H1 (cell line): ENCODE data around the gene SCG5. TPM values are rescaled to one million over a fixed set of nuclear protein-coding genes. Genes with fewer than 3 reads are reported as not detected.

Experiments used
- CTCF ChIA-PET: fragments of 300-600 bp; sonication (Branson Sonifier 250); formaldehyde crosslinking; loops from one replicate; lab custom pipeline; 2021; ENCODE audit not compliant: partially characterized antibody; lab: Charles Lee
- POLR2A ChIA-PET: fragments of 300-600 bp; sonication (Branson Sonifier 250); formaldehyde crosslinking; loops from one replicate; lab custom pipeline; 2021; ENCODE audit warnings: inconsistent platforms; ENCODE audit not compliant: partially characterized antibody; lab: Charles Lee
- DNase-seq, 2 experiments: peaks; one replicate each; pipeline versions ENCODE4 v3.0.0 to v3.0.0-alpha.2; 2010 to 2022; ENCODE audit warnings: low spot score in 2 of 2, low read depth in 1 of 2, mixed read lengths in 1 of 2
- FAIRE-seq: peaks from 2 replicates; lab custom pipeline; 2011; peaks lifted over from hg19 to GRCh38; lab: Jason Lieb, UNC
- H2AFZ ChIP-seq: 2 replicates; pipeline ENCODE4 v1.8.1; 2012; ENCODE audit warnings: low read length, inconsistent platforms
- H2AK5ac ChIP-seq: 2 replicates; pipeline ENCODE4 v1.6.1; 2013; ENCODE audit warnings: low read depth, low read length
- H2BK120ac ChIP-seq: replicated peaks from 2 replicates; pipeline ENCODE3; 2013; ENCODE audit warnings: low read depth, low read length, inconsistent platforms
- H2BK12ac ChIP-seq: 2 replicates; pipeline ENCODE4 v1.6.1; 2013; ENCODE audit warnings: low read depth, low read length
- H2BK15ac ChIP-seq: 2 replicates; pipeline ENCODE4 v1.6.1; 2013; ENCODE audit warnings: low read length
- H2BK20ac ChIP-seq: 2 replicates; pipeline ENCODE4 v1.6.1; 2013; ENCODE audit warnings: low read length
- H2BK5ac ChIP-seq: 2 replicates; pipeline ENCODE4 v1.6.1; 2013; ENCODE audit warnings: low read depth, low read length
- H3K14ac ChIP-seq: 2 replicates; pipeline ENCODE4 v1.6.1; 2013; ENCODE audit warnings: inconsistent platforms; ENCODE audit not compliant: insufficient read length
- H3K18ac ChIP-seq: 2 replicates; pipeline ENCODE4 v1.6.1; 2013; ENCODE audit warnings: low read length; ENCODE audit errors: extremely low read depth
- H3K23ac ChIP-seq: 2 replicates; pipeline ENCODE4 v1.6.1; 2013; ENCODE audit warnings: inconsistent platforms; ENCODE audit not compliant: insufficient read length
- H3K23me2 ChIP-seq: 2 replicates; pipeline ENCODE4 v1.6.1; 2013; ENCODE audit warnings: low read depth, low read length
- H3K27ac ChIP-seq: 2 replicates; pipeline ENCODE4 v1.6.1; 2011; ENCODE audit warnings: low read depth, low read length, inconsistent platforms
- H3K27me3 ChIP-seq, 4 experiments: replicated peaks in 1 of 4; 1 replicate in 1 of 4; 2 replicates in 3 of 4; pipeline versions ENCODE4 v1.6.1 to v1.8.1; 2011 to 2013; ENCODE audit warnings: low read length in 3 of 4, mild to moderate bottlenecking in 3 of 4, inconsistent platforms in 2 of 4, mixed read lengths in 2 of 4, moderate library complexity in 1 of 4; ENCODE audit not compliant: control insufficient read depth in 3 of 4, insufficient read depth in 3 of 4; ENCODE audit errors: extremely low read depth in 1 of 4
- H3K36me3 ChIP-seq, 4 experiments: 2 replicates each; pipeline versions ENCODE4 v1.6.1 to v1.8.1; 2011 to 2013; ENCODE audit warnings: mild to moderate bottlenecking in 4 of 4, low read length in 3 of 4, moderate library complexity in 2 of 4, control low read depth in 1 of 4, inconsistent platforms in 1 of 4; ENCODE audit not compliant: insufficient read depth in 4 of 4, control insufficient read depth in 2 of 4
- H3K4ac ChIP-seq: replicated peaks from 2 replicates; pipeline ENCODE3; 2013; ENCODE audit warnings: low read length, low read depth, mixed read lengths, inconsistent platforms; ENCODE audit not compliant: insufficient read length
- H3K4me1 ChIP-seq, 4 experiments: replicated peaks in 1 of 4; 1 replicate in 1 of 4; 2 replicates in 3 of 4; pipeline versions ENCODE4 v1.6.1 to v1.8.1; 2011 to 2013; ENCODE audit warnings: low read length in 3 of 4, inconsistent platforms in 2 of 4, mixed read lengths in 1 of 4; ENCODE audit not compliant: insufficient read depth in 4 of 4, control insufficient read depth in 3 of 4
- H3K4me2 ChIP-seq, 2 experiments: 2 replicates each; pipeline versions ENCODE4 v1.6.1 to v1.8.1; 2011 to 2013; ENCODE audit warnings: low read depth in 2 of 2, low read length in 2 of 2, control low read depth in 1 of 2, inconsistent platforms in 1 of 2, mild to moderate bottlenecking in 1 of 2; ENCODE audit not compliant: insufficient read depth in 1 of 2
- H3K4me3 ChIP-seq, 4 experiments: fragments of 200-600, 300-600 bp in 1 of 4; sonication (generic), shearing (Covaris generic), sonication (Bioruptor Twin) in 1 of 4; 2 replicates each; pipeline versions ENCODE4 v1.5.1 to v1.8.1; 2011 to 2016; ENCODE audit warnings: low read length in 4 of 4, low read depth in 3 of 4, control low read depth in 2 of 4, inconsistent platforms in 2 of 4, mild to moderate bottlenecking in 2 of 4, mixed read lengths in 1 of 4, moderate library complexity in 1 of 4; ENCODE audit not compliant: insufficient read depth in 2 of 4; ENCODE audit errors: extremely low read depth in 1 of 4
- H3K56ac ChIP-seq: replicated peaks from 2 replicates; pipeline ENCODE3; 2013; ENCODE audit warnings: low read depth, mild to moderate bottlenecking, mixed read lengths, low read length, inconsistent platforms; ENCODE audit not compliant: insufficient read length
- H3K79me1 ChIP-seq: 2 replicates; pipeline ENCODE4 v1.6.1; 2013; ENCODE audit warnings: low read depth, low read length, control low read depth
- H3K79me2 ChIP-seq, 2 experiments: 2 replicates each; pipeline versions ENCODE4 v1.6.1 to v1.8.1; 2012 to 2013; ENCODE audit warnings: low read length in 2 of 2, mild to moderate bottlenecking in 2 of 2, inconsistent platforms in 1 of 2; ENCODE audit not compliant: insufficient read depth in 2 of 2, control insufficient read depth in 1 of 2
- H3K9ac ChIP-seq, 4 experiments: replicated peaks in 1 of 4; 1 replicate in 1 of 4; 2 replicates in 3 of 4; pipeline versions ENCODE4 v1.6.1 to v1.8.1; 2011 to 2013; ENCODE audit warnings: low read depth in 3 of 4, low read length in 3 of 4, control low read depth in 2 of 4, mild to moderate bottlenecking in 2 of 4, moderate library complexity in 2 of 4, inconsistent platforms in 1 of 4; ENCODE audit errors: extremely low read depth in 1 of 4
- H3K9me3 ChIP-seq, 2 experiments: 2 replicates each; pipeline versions ENCODE4 v1.6.1 to v1.8.1; 2012 to 2013; ENCODE audit warnings: mild to moderate bottlenecking in 2 of 2, moderate library complexity in 2 of 2, control low read depth in 1 of 2, inconsistent platforms in 1 of 2, low read depth in 1 of 2, low read length in 1 of 2, mixed read lengths in 1 of 2; ENCODE audit not compliant: insufficient read depth in 2 of 2
- H4K20me1 ChIP-seq, 2 experiments: replicated peaks in 1 of 2; 2 replicates each; pipeline versions ENCODE3 to v1.8.1; 2011 to 2013; ENCODE audit warnings: inconsistent platforms in 2 of 2, low read length in 2 of 2, mild to moderate bottlenecking in 1 of 2; ENCODE audit not compliant: insufficient read depth in 2 of 2, control insufficient read depth in 1 of 2
- H4K5ac ChIP-seq: 2 replicates; pipeline ENCODE4 v1.6.1; 2013; ENCODE audit warnings: low read length, low read depth, mixed read lengths, inconsistent platforms; ENCODE audit not compliant: insufficient read length
- H4K8ac ChIP-seq: 2 replicates; pipeline ENCODE4 v1.8.0; 2013; ENCODE audit warnings: mild to moderate bottlenecking, moderate library complexity, low read length, inconsistent platforms; ENCODE audit not compliant: insufficient read depth; ENCODE audit errors: extremely low read depth
- H4K91ac ChIP-seq: replicated peaks from 2 replicates; pipeline ENCODE3; 2013; ENCODE audit warnings: low read length, mixed read lengths, inconsistent platforms; ENCODE audit not compliant: insufficient read length
- CBX5 ChIP-seq: fragments of 300-800, 300-1000 bp; sonication (generic); IDR thresholded peaks from 2 replicates; pipeline ENCODE4 v1.7.1; 2016; ENCODE audit warnings: antibody characterized with exemption, low read length, low read depth
- CBX8 ChIP-seq: fragments of 300-800, 300-1000 bp; sonication (generic); IDR thresholded peaks from 2 replicates; pipeline ENCODE4 v1.7.1; 2016; ENCODE audit warnings: low read depth, low read length, borderline replicate concordance
- JUN ChIP-seq: IDR thresholded peaks from 2 replicates; pipeline ENCODE4 v1.6.1; 2011; ENCODE audit warnings: low read depth, mild to moderate bottlenecking, improper control_type of control experiment, low read length
- POLR2AphosphoS5 ChIP-seq: IDR thresholded peaks from 2 replicates; pipeline ENCODE4 v1.6.1; 2011; ENCODE audit warnings: low read depth, low read length
- SIRT6 ChIP-seq: IDR thresholded peaks from one replicate; pipeline ENCODE4 v1.7.1; 2012; ENCODE audit warnings: low read length, inconsistent platforms
- SP1 ChIP-seq: IDR thresholded peaks from 2 replicates; pipeline ENCODE4 v1.6.1; 2011; ENCODE audit warnings: low read depth, low read length
- TCF12 ChIP-seq: IDR thresholded peaks from 2 replicates; pipeline ENCODE4 v1.6.1; 2011; ENCODE audit warnings: low read depth, mild to moderate bottlenecking, low read length
- TEAD4 ChIP-seq: IDR thresholded peaks from 2 replicates; pipeline ENCODE4 v1.6.1; 2012; ENCODE audit warnings: low read depth, low read length, inconsistent platforms, mixed read lengths
- ZNF274 ChIP-seq: IDR thresholded peaks from 2 replicates; pipeline ENCODE4 v1.7.0; 2012; ENCODE audit warnings: low read length, borderline replicate concordance; ENCODE audit errors: extremely low read depth
- WGBS, 2 experiments: shearing (Covaris generic) in 1 of 2; methylation state at CpG; one replicate each; pipeline versions ENCODE4 v1.1.6 to v1.1.7; 2013 to 2015; ENCODE audit warnings: low lambda C conversion rate in 2 of 2, mixed read lengths in 2 of 2, inconsistent platforms in 1 of 2, low coverage in 1 of 2, missing lambda C conversion rate in 1 of 2; ENCODE audit not compliant: insufficient replicate concordance in 2 of 2, insufficient coverage in 1 of 2, insufficient read length in 1 of 2; ENCODE audit errors: extremely low coverage in 1 of 2, missing lambda C conversion rate in 1 of 2; 5-methylcytosine and 5-hydroxymethylcytosine counted together
- polyA plus RNA-seq, 7 experiments: library from polyadenylated mRNA; depleted of rRNA in 3 of 7; stranded (reverse) in 5 of 7; unstranded in 2 of 7; fragments of >200 nt in 5 of 7; fragments of 200-250 nt in 2 of 7; gene quantifications; 1 replicate in 5 of 7; 2 replicates in 1 of 7; 4 replicates in 1 of 7; pipeline versions ENCODE4 v1.2.1 to v1.2.3, GENCODE V29; 2011 to 2013; ENCODE audit warnings: missing spikeins in 2 of 7, mixed read lengths in 2 of 7
- total RNA-seq: library from RNA; stranded (reverse); fragmentation: NEBNext Ultra II Directional; extraction: Animal tissue kit (Norgen Biotek cat#: 25700); gene quantifications from 2 replicates; pipeline ENCODE4 v1.2.1, GENCODE V29; 2021
- TF ChIP-seq, protein P1 (sequence below), 3 experiments: IDR thresholded peaks; 1 replicate in 2 of 3; 2 replicates in 1 of 3; pipeline versions ENCODE4 v1.5.1 to v1.6.1; 2011; ENCODE audit warnings: low read length in 3 of 3, mild to moderate bottlenecking in 3 of 3, inconsistent platforms in 2 of 3, low read depth in 1 of 3, moderate library complexity in 1 of 3; ENCODE audit not compliant: insufficient read depth in 1 of 3; ENCODE audit errors: control extremely low read depth in 1 of 3

Gene SCG5
- total and polyA plus RNA-seq, 2 of the 8 experiments (the other 6 are each of a cell fraction or from before 2014, with no cell fraction given), result 18.7 to 19.9 TPM

DNA sequence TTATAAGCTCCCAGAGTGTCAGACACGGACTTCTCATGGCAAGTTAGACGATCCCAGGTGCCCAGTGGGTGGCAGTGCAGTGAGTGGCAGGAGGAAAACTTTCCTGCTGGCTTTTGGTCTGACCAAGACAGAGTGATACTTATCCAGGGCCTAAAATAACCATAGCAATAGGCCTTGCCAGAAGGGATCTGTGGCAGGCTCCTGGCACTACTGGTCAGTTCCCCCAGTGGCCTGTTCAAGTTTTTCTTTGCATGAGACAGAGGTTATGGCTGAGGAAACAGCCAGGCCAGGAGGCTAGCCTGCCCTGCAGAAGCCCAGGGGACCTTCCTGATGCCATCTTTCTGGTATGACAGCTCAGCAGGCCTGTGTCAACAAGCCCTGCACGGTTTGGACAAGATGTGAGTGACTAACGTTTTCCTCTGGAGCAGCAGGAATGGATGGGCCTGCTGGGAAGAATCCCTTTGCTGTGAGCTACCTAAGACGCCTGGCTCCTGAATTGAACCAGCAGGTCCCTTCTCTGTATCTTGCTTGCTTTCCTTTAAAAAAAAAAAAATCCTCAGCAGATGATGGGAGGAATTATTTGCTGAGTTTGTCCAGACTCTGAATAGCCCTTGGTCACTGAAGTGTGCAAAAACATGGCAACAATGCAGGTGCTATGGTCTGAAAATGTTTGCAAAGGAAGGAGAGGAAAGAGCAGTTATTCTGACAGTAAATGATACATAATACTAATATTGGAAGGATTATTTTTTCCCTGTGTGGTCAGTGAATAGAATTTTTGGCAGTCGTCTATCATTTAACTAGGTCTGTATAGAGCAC lies 18.0 kb downstream of the SCG5 start:
- no peak overlapping the region for H2BK15ac ChIP-seq
- WGBS, 2 experiments, result 74% methylated on average over 6 of the region's 6 CpGs; no CpG with 5 or more reads in 1 of the 2 experiments
- FAIRE-seq (no peak), DNase-seq (peak in 1 of 2 experiments; percentile 24)
- no peak overlapping the region for H3K14ac ChIP-seq
- H4K91ac ChIP-seq, result no peak overlapping the region
- no peak overlapping the region for H3K27ac ChIP-seq
- no peak overlapping the region for H3K4ac ChIP-seq
- no peaks in the 10 kb centered on the region; a peak in 1 of 7 replicates for H3K27me3 ChIP-seq
- no peak overlapping the region for H4K5ac ChIP-seq
- H3K4me2 ChIP-seq, result no peak overlapping the region
- no peak overlapping the region for H3K56ac ChIP-seq
- no peak overlapping the region for H2AFZ ChIP-seq
- no peak overlapping the region for H3K23ac ChIP-seq
- H4K20me1 ChIP-seq, result peaks cover 0 to 4% of the 10 kb centered on the region in 2 experiments
- ChIA-PET CTCF (interaction anchor here (0.7 to 7.9 kb wide), 12 partner anchors 7 to 473 kb away, joined by 3 to 52 read pairs (median 4); no protein-coding TSS in a partner anchor), POLR2A (interaction anchor here (1.0 kb wide), 1 partner anchor 18 kb away, joined by 5 read pairs; the partner anchor contains the start of gene SCG5)
- H3K23me2 ChIP-seq, result no peaks in the 10 kb centered on the region
- H2BK12ac ChIP-seq, result no peak overlapping the region
- H2BK5ac ChIP-seq, result 0 out of 2 replicates have a peak overlapping the region, but pooled peaks have one; percentile 46
- H2BK120ac ChIP-seq, result no peak overlapping the region
- peaks cover 0 to 3% (median 0%) of the 10 kb centered on the region in 4 experiments; a peak in 3 of 7 replicates for H3K4me1 ChIP-seq
- H3K4me3 ChIP-seq, result no peak overlapping the region
- no peaks in the 10 kb centered on the region for H3K9me3 ChIP-seq
- no peak overlapping the region for H3K9ac ChIP-seq
- H4K8ac ChIP-seq, result no peak overlapping the region
- no peak overlapping the region for H3K18ac ChIP-seq
- H3K79me1 ChIP-seq, result no peaks in the 10 kb centered on the region
- no peak overlapping the region for H2BK20ac ChIP-seq
- H3K36me3 ChIP-seq, result no peaks in the 10 kb centered on the region
- H3K79me2 ChIP-seq, result no peaks in the 10 kb centered on the region
- H2AK5ac ChIP-seq, result no peak overlapping the region
- no peak for TF ChIP-seq SP1
- TF ChIP-seq, protein P1, sequence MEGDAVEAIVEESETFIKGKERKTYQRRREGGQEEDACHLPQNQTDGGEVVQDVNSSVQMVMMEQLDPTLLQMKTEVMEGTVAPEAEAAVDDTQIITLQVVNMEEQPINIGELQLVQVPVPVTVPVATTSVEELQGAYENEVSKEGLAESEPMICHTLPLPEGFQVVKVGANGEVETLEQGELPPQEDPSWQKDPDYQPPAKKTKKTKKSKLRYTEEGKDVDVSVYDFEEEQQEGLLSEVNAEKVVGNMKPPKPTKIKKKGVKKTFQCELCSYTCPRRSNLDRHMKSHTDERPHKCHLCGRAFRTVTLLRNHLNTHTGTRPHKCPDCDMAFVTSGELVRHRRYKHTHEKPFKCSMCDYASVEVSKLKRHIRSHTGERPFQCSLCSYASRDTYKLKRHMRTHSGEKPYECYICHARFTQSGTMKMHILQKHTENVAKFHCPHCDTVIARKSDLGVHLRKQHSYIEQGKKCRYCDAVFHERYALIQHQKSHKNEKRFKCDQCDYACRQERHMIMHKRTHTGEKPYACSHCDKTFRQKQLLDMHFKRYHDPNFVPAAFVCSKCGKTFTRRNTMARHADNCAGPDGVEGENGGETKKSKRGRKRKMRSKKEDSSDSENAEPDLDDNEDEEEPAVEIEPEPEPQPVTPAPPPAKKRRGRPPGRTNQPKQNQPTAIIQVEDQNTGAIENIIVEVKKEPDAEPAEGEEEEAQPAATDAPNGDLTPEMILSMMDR (IDR thresholded peaks at IDR 0.05; ENCODE audit: control extremely low read depth in 1 of 3, insufficient read depth in 1 of 3, low read depth in 1 of 3, low read length in 3 of 3), result no peak
- no peak for TF ChIP-seq TCF12
- TF ChIP-seq TEAD4, result no peak
- TF ChIP-seq JUN, result no peak
- no peak for TF ChIP-seq POLR2AphosphoS5
- TF ChIP-seq SIRT6, result no peak
- no peak for TF ChIP-seq CBX5
- TF ChIP-seq ZNF274, result no peak
- TF ChIP-seq CBX8, result no peak
